Upper lobe of left lung (tissue), 6 donors: ENCODE results near the gene NTNG2. TPM values are rescaled to one million over a fixed set of nuclear protein-coding genes. Genes with fewer than 3 reads are reported as not detected.

Experiments used
- ATAC-seq, 2 donors: fragments of 200-7000 bp; cut with Tn5 transposase; one replicate each; pipeline ENCODE4 v1.9.1; 2022; ENCODE audit warnings: mild to moderate bottlenecking in 2 of 2, moderate library complexity in 2 of 2; ENCODE audit not compliant: low FRiP score in 2 of 2
- DNase-seq, 2 donors: peaks; one replicate each; pipeline ENCODE4 v3.0.0-alpha.2; 2019 to 2020
- H3K27ac ChIP-seq, 4 donors: fragments of 200-600 bp; sonication (generic); one replicate each; pipeline ENCODE4 v1.5.1; 2016 to 2019
- H3K27me3 ChIP-seq, 4 donors: fragments of 200-600 bp; sonication (generic); one replicate each; pipeline ENCODE4 v1.5.1; 2017 to 2019
- H3K36me3 ChIP-seq, 4 donors: fragments of 200-600 bp; sonication (generic); one replicate each; pipeline ENCODE4 v1.5.1; 2016 to 2019
- H3K4me1 ChIP-seq, 4 donors: fragments of 200-600 bp; sonication (generic); one replicate each; pipeline ENCODE4 v1.5.1; 2018 to 2019
- H3K4me3 ChIP-seq, 4 donors: fragments of 200-600 bp; sonication (generic); one replicate each; pipeline ENCODE4 v1.5.1; 2017 to 2019; ENCODE audit warnings: mild to moderate bottlenecking in 2 of 4, moderate library complexity in 1 of 4
- H3K9me3 ChIP-seq, 4 donors: fragments of 200-600 bp; sonication (generic); one replicate each; pipeline ENCODE4 v1.5.1; 2018 to 2019
- EP300 ChIP-seq, 4 donors: sonication (generic); formaldehyde crosslinking; IDR thresholded peaks; one replicate each; pipeline ENCODE4 v1.5.1; 2017; ENCODE audit warnings: antibody characterized with exemption in 4 of 4, control low read depth in 2 of 4
- POLR2A ChIP-seq, 4 donors: fragments of 450-650 bp; IDR thresholded peaks; one replicate each; pipeline ENCODE4 v1.5.1; 2016 to 2017; ENCODE audit warnings: antibody characterized with exemption in 4 of 4, mild to moderate bottlenecking in 2 of 4
- POLR2AphosphoS5 ChIP-seq, 2 donors: sonication (generic); formaldehyde crosslinking; IDR thresholded peaks; one replicate each; pipeline ENCODE4 v1.5.1; 2017; ENCODE audit warnings: antibody characterized with exemption in 2 of 2
- WGBS, 2 donors: methylation state at CpG; one replicate each; pipeline ENCODE4 v1.1.5; 2017 to 2018; 5-methylcytosine and 5-hydroxymethylcytosine counted together
- total RNA-seq, 6 donors: library from RNA; depleted of rRNA in 4 of 6; stranded (reverse); fragments of >200 nt in 4 of 6; gene quantifications; one replicate each; pipeline versions ENCODE4 v1.1.0 to v1.2.1, GENCODE V29; 2016 to 2021
- TF ChIP-seq, protein P1 (sequence below), 6 experiments: fragments of 450-650 bp in 4 of 6; fragments of 200-600 bp in 2 of 6; sonication (generic) in 2 of 6; IDR thresholded peaks; one replicate each; pipeline ENCODE4 v1.5.1; 2016 to 2019; ENCODE audit warnings: antibody characterized with exemption in 6 of 6
- donor health status: DM: no; HTN: no; CAD: no; lungs with moderate emphysema.
- donor health status: DM: no; HTN: yes; CAD: no; lungs with severe emphysema.

The NTNG2 gene
- total RNA-seq, 6 donors from 2014 or later: 2.1 to 8.2 (median 4.3) TPM

DNA sequence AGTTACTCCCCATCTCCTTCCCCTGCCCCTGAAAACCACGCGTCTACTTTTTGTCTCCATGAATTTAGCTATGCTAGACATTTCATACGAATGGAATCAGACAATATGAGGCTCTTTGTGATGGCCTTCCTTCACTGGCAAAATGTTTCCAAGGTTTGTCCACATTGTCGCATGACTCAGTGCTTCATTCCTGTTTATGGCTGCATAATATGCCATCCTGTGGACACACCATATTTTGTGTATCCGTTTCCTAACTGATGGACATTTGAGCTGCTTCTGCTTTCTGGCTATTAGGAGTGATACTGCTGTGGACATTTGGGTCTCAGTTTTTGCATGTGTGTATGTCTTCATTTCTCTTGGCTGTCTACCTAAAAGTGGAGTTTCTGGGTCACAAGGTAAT is 14.5 kb downstream of the NTNG2 start:
- no peaks in the 10 kb centered on the region for H3K27me3 ChIP-seq
- no peak for DNase-seq
- ATAC-seq: no peak
- H3K9me3 ChIP-seq: no peaks in the 10 kb centered on the region
- WGBS, 2 donors: 96% methylated on average over 5 of the region's 5 CpGs
- TF ChIP-seq POLR2AphosphoS5 (IDR thresholded peaks at IDR 0.05) (no peak), POLR2A (IDR thresholded peaks at IDR 0.05) (no peak), EP300 (IDR thresholded peaks at IDR 0.05) (no peak)
- TF ChIP-seq, protein P1, sequence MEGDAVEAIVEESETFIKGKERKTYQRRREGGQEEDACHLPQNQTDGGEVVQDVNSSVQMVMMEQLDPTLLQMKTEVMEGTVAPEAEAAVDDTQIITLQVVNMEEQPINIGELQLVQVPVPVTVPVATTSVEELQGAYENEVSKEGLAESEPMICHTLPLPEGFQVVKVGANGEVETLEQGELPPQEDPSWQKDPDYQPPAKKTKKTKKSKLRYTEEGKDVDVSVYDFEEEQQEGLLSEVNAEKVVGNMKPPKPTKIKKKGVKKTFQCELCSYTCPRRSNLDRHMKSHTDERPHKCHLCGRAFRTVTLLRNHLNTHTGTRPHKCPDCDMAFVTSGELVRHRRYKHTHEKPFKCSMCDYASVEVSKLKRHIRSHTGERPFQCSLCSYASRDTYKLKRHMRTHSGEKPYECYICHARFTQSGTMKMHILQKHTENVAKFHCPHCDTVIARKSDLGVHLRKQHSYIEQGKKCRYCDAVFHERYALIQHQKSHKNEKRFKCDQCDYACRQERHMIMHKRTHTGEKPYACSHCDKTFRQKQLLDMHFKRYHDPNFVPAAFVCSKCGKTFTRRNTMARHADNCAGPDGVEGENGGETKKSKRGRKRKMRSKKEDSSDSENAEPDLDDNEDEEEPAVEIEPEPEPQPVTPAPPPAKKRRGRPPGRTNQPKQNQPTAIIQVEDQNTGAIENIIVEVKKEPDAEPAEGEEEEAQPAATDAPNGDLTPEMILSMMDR (IDR thresholded peaks at IDR 0.05): no peak
- no peak overlapping the region for H3K4me3 ChIP-seq
- H3K36me3 ChIP-seq: no peaks in the 10 kb centered on the region
- H3K27ac ChIP-seq: no peak overlapping the region
- no peaks in the 10 kb centered on the region for H3K4me1 ChIP-seq

DNA sequence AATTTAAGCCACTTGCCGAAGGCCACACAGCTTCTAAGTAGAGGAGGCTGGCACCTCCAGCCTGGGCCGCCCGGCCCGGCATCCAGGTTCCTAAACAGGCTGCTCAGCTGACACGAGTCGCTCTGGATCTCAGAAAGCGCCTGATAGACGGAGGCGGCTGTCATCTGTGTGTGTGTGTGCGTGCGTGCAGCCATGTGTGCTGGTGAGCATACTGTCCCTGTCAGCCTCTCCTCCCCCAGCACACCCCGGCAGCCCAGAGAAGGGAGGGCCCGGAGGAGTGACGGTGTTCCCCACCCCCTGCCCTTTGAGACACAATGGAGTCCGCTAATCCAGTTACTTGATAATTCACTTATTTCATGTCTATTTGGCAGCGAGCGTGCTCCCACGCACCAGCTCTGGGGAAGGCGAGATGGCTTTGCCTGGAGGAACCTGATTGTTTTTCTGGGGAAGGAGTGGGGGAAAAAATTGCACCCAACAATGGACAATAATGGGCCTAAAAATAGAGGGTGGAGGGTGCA is 20.0 kb downstream of the NTNG2 start:
- no peak for TF ChIP-seq POLR2AphosphoS5 (IDR thresholded peaks at IDR 0.05)
- TF ChIP-seq POLR2A (IDR thresholded peaks at IDR 0.05): no peak
- TF ChIP-seq EP300 (IDR thresholded peaks at IDR 0.05): no peak
- TF ChIP-seq, protein P1 (IDR thresholded peaks at IDR 0.05): no peak
- no peaks in the 10 kb centered on the region for H3K9me3 ChIP-seq
- H3K27ac ChIP-seq: no peak overlapping the region
- H3K27me3 ChIP-seq: peaks cover 0 to 2% (median 0%) of the 10 kb centered on the region in 4 donors
- peaks cover 0 to 15% (median 4%) of the 10 kb centered on the region in 4 donors for H3K4me1 ChIP-seq
- no peaks in the 10 kb centered on the region for H3K36me3 ChIP-seq
- ATAC-seq (peak in 1 of 2 donors; percentile 39), DNase-seq (peak in 1 of 2 donors; percentile 68)
- H3K4me3 ChIP-seq: no peak overlapping the region
- WGBS, 2 donors: 67 to 71% methylated on average over 18 to 19 of the region's 19 CpGs

DNA sequence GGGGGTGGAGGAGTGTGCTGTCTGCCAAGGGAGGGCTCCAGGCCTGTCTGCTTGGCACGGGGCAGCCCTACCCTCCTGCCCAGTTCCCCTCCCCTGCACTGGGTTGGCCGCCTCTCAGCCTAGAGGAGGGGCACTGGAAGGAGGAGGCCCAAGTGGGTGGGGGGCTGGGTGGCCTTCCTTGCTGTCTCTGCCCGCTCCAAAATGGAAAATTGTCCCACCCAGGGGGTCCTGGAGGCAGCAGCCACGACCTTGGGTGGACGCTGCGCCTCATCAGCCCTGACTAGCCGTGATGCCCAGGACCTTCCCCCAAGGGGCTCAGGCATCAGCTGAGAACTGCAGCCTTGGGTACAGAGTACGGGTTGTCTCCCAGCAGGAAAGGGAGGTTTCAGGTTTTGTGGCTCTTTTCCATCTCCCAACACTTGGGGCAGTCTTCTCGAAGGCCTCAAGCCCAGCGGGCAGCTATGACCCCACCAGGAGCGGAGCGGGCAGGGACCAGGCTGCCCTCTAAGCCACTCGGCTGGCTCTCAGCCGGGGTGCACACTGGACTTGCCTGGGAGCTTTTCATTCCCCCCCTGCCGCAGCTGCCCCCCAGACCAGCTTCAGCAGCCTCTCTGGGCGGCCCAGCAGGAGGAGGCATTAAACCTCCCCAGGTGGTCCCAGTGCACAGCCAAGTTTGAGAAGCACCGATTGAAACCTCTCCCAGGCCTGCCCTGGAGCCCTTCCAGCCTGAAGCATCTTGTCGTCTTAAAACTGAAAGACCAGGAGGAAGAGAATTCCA is 20.6 kb downstream of the NTNG2 start:
- DNase-seq (peak in 1 of 2 donors; percentile 52), ATAC-seq (peak in 1 of 2 donors; percentile 23)
- Histone ChIP-seq H3K4me1 (peaks cover 0 to 15% (median 4%) of the 10 kb centered on the region in 4 donors), H3K36me3 (no peaks in the 10 kb centered on the region), H3K4me3 (no peak overlapping the region), H3K27me3 (peaks cover 0 to 3% (median 0%) of the 10 kb centered on the region in 4 donors), H3K27ac (no peak overlapping the region), H3K9me3 (no peaks in the 10 kb centered on the region)
- TF ChIP-seq POLR2A (IDR thresholded peaks at IDR 0.05) (no peak), EP300 (IDR thresholded peaks at IDR 0.05) (no peak), POLR2AphosphoS5 (IDR thresholded peaks at IDR 0.05) (no peak)
- TF ChIP-seq, protein P1 (IDR thresholded peaks at IDR 0.05): no peak
- WGBS, 2 donors: 34 to 61% methylated on average over 3 to 15 of the region's 18 CpGs

DNA sequence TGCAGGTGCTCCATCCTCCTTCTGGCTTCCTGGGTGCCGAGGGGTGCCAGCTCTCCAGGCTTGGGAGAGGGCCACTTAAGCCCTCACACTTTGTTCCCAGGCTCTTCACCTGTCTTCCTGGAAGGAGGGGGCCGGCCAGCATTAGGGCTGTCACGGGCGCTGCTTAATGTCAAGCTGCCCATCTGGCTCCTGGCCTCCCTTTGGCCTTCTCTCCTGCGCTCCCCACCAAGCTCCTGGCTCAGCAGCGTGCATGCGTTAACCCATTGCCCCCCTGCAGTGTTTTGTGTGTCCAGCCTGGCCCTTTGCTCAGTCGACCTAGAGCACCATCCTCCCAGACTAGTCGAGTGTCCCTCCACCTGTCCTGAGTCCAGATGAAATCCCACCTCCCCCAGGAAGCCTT is 21.3 kb downstream of the NTNG2 start:
- no peak overlapping the region for H3K27ac ChIP-seq
- peaks cover 0 to 3% (median 0%) of the 10 kb centered on the region in 4 donors for H3K27me3 ChIP-seq
- TF ChIP-seq POLR2A (IDR thresholded peaks at IDR 0.05): no peak
- TF ChIP-seq, protein P1 (IDR thresholded peaks at IDR 0.05): no peak
- TF ChIP-seq POLR2AphosphoS5 (IDR thresholded peaks at IDR 0.05): no peak
- no peak for TF ChIP-seq EP300 (IDR thresholded peaks at IDR 0.05)
- H3K4me3 ChIP-seq: no peak overlapping the region
- peaks cover 0 to 15% (median 4%) of the 10 kb centered on the region in 4 donors for H3K4me1 ChIP-seq
- DNase-seq (peak; percentile 31 to 41), ATAC-seq (no peak)
- WGBS, 2 donors: 52 to 61% methylated on average over 6 to 9 of the region's 9 CpGs
- no peaks in the 10 kb centered on the region for H3K9me3 ChIP-seq
- no peaks in the 10 kb centered on the region for H3K36me3 ChIP-seq
